ENCODE results near the gene FBLN2. TPM values are rescaled to one million over a fixed set of nuclear protein-coding genes. Genes with fewer than 3 reads are reported as not detected.
A peak's percentile ranks its signal among the peaks of the same experiment; 100 is the strongest.

The FBLN2 gene
- total and polyA plus RNA-seq, 2 of the 13 experiments (the other 11 are each of a cell fraction or from before 2014, with no cell fraction given), result not detected

DNA sequence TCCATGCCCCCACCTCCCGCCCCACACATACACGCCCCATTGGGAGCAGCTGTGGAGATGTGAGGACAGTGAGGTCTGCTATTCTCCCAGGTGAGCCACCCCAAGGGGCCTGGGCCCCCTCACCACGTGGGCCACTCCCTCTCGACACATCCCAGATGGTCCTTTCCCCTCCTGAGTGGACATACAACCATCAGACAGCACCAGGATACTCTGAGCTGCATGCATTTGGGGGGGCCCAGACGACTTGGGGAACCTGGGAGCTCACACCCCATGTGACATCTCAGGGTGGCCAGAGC, 17.5 kb downstream of the FBLN2 start (continued):
- TF ChIP-seq, protein P1, sequence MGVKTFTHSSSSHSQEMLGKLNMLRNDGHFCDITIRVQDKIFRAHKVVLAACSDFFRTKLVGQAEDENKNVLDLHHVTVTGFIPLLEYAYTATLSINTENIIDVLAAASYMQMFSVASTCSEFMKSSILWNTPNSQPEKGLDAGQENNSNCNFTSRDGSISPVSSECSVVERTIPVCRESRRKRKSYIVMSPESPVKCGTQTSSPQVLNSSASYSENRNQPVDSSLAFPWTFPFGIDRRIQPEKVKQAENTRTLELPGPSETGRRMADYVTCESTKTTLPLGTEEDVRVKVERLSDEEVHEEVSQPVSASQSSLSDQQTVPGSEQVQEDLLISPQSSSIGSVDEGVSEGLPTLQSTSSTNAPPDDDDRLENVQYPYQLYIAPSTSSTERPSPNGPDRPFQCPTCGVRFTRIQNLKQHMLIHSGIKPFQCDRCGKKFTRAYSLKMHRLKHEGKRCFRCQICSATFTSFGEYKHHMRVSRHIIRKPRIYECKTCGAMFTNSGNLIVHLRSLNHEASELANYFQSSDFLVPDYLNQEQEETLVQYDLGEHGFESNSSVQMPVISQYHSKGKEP (CRISPR knock-in tag; IDR thresholded peaks at IDR 0.05), result no peak
- TF ChIP-seq, protein P2, sequence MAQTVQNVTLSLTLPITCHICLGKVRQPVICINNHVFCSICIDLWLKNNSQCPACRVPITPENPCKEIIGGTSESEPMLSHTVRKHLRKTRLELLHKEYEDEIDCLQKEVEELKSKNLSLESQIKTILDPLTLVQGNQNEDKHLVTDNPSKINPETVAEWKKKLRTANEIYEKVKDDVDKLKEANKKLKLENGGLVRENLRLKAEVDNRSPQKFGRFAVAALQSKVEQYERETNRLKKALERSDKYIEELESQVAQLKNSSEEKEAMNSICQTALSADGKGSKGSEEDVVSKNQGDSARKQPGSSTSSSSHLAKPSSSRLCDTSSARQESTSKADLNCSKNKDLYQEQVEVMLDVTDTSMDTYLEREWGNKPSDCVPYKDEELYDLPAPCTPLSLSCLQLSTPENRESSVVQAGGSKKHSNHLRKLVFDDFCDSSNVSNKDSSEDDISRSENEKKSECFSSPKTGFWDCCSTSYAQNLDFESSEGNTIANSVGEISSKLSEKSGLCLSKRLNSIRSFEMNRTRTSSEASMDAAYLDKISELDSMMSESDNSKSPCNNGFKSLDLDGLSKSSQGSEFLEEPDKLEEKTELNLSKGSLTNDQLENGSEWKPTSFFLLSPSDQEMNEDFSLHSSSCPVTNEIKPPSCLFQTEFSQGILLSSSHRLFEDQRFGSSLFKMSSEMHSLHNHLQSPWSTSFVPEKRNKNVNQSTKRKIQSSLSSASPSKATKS (CRISPR knock-in tag; IDR thresholded peaks at IDR 0.05), result no peak

DNA sequence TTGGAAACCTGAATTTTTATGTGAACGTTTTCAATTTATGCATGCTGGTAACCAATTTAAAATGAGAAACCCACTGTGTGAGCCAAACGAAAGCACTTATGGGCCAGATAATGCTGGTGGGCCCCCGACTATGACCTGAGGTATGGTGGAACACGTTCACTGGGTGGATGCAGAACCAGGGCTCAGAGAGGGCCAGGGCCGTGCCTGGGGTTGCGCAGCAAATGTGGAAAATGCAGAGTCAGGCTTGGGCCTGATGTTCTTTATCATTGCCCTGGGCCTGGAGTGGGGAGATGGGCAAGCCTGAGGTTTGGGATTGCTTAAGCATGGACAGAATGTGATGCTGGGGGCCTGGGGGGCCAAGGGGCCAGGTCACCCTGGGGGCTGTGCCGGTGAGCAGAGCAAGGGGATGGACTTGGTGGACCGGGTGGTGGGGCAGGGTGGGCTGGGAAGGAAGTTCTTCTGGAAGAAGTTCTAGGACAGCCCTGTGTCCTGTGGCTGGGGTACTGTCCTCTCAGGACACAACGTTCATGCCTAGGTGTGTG, 17.9 kb downstream of the FBLN2 start:
- no peak overlapping the region for H3K9ac ChIP-seq (ENCODE audit: insufficient read depth, low read depth, low read length)
- in situ Hi-C loops (cut with HindIII; ENCODE audit: extremely low pct_ligation_motif_present, low pct_unique_long_range_greater_than_20kb) (loop anchor here (5.0 kb wide), 1 partner anchor 80 kb away; no protein-coding TSS in a partner anchor), intact Hi-C loops (cut with micrococcal nuclease; ENCODE audit: unreplicated experiment) (no loop called here)
- DNase-seq (ENCODE audit: low spot score), result no peak
- H3K4me2 ChIP-seq (ENCODE audit: low read depth, low read length), result no peak overlapping the region
- 8% methylated on average over 6 of the region's 9 CpGs for WGBS (ENCODE audit: low lambda C conversion rate)
- ATAC-seq, result no peak
- peaks cover 10 to 60% of the 10 kb centered on the region in 2 experiments; a peak in 4 of 5 replicates for H3K27me3 ChIP-seq (ENCODE audit: control insufficient read depth in 1 of 2, insufficient read depth in 2 of 2, low read length in 2 of 2)
- no peaks in the 10 kb centered on the region for H3K36me3 ChIP-seq (replicated peaks in 1 of 2; ENCODE audit: control insufficient read depth in 1 of 2, insufficient read depth in 2 of 2, low read length in 2 of 2)
- no peaks in the 10 kb centered on the region for H3K9me3 ChIP-seq (ENCODE audit: low read length)
- POLR2A ChIA-PET, result no interaction called here
- H4K20me1 ChIP-seq (ENCODE audit: insufficient read depth, low read length), result no peaks in the 10 kb centered on the region
- H3K4me3 ChIP-seq (replicated peaks in 1 of 3; ENCODE audit: insufficient read depth in 1 of 3, low read depth in 2 of 3, low read length in 3 of 3), result no peak overlapping the region
- H3K27ac ChIP-seq (ENCODE audit: extremely low read length, insufficient read depth, low read length), result no peak overlapping the region
- FAIRE-seq, result no peak
- H2AFZ ChIP-seq (ENCODE audit: low read length), result no peak overlapping the region
- CTCF ChIA-PET (ENCODE audit: low intra/inter-chr PET ratio, low total read pairs), result no interaction called here
- no peaks in the 10 kb centered on the region for H3K4me1 ChIP-seq (ENCODE audit: insufficient read depth, low read length)
- TF ChIP-seq ZBTB7B (CRISPR knock-in tag; IDR thresholded peaks at IDR 0.05) (no peak), ZNF768 (CRISPR knock-in tag; IDR thresholded peaks at IDR 0.05) (peak; percentile 83)
- H3K79me2 ChIP-seq (ENCODE audit: insufficient read depth, low read length), result no peaks in the 10 kb centered on the region
- no TSS peak for BruUV-seq (replicated peaks)

All from HepG2 (cell line).